IMR-90 (cell line): Measurements from ENCODE around the gene PARD6G. TPM values are rescaled to one million over a fixed set of nuclear protein-coding genes. Genes with fewer than 3 reads are reported as not detected.

ENCODE experiments used
- ATAC-seq: fragments of 200-7000 bp; cut with Tn5 transposase; 2 replicates; pipeline ENCODE4 v1.9.1; 2020; ENCODE audit warnings: low read depth, mild to moderate bottlenecking, moderate library complexity
- BruUV-seq: library from RNA; stranded (reverse); fragments of 400-500 nt; replicated peaks from 2 replicates; lab custom pipeline; 2021; lab: Mats Ljungman, UMichigan
- CTCF ChIA-PET: fragments of 300-600 bp; formaldehyde crosslinking; extraction: SDS; loops from one replicate; lab custom pipeline; 2021; ENCODE audit warnings: antibody characterized with exemption; lab: Yijun Ruan, JAX
- POLR2A ChIA-PET: fragments of 300-600 bp; sonication (Branson Sonifier 250); formaldehyde crosslinking; loops from one replicate; lab custom pipeline; 2022; ENCODE audit warnings: antibody characterized with exemption; ENCODE audit not compliant: unreplicated experiment; lab: Charles Lee
- DNase-seq: peaks from one replicate; pipeline ENCODE4 v3.0.0; 2013
- H2AFZ ChIP-seq: replicated peaks from 2 replicates; pipeline ENCODE3; 2013; ENCODE audit warnings: low read length, mild to moderate bottlenecking; ENCODE audit not compliant: poor library complexity
- H2AK5ac ChIP-seq: 2 replicates; pipeline ENCODE4 v1.6.1; 2013; ENCODE audit warnings: low read depth, low read length, inconsistent platforms
- H2AK9ac ChIP-seq: replicated peaks from 2 replicates; pipeline ENCODE3; 2013; ENCODE audit warnings: mild to moderate bottlenecking, low read depth, low read length, moderate library complexity; ENCODE audit not compliant: poor library complexity
- H2BK120ac ChIP-seq: 2 replicates; pipeline ENCODE4 v1.6.1; 2013; ENCODE audit warnings: low read depth, low read length, inconsistent platforms
- H2BK15ac ChIP-seq: 3 replicates; pipeline ENCODE4 v1.6.1; 2013; ENCODE audit warnings: low read depth, low read length, inconsistent platforms
- H2BK20ac ChIP-seq: 2 replicates; pipeline ENCODE4 v1.6.1; 2013; ENCODE audit warnings: low read depth, mild to moderate bottlenecking, inconsistent platforms, low read length, moderate library complexity
- H2BK5ac ChIP-seq: 2 replicates; pipeline ENCODE4 v1.6.1; 2013; ENCODE audit warnings: mild to moderate bottlenecking, low read depth, low read length, inconsistent platforms; ENCODE audit not compliant: poor library complexity, severe bottlenecking
- H3K14ac ChIP-seq: replicated peaks from 2 replicates; pipeline ENCODE4 v1.6.1; 2013; ENCODE audit warnings: low read depth, low read length, inconsistent platforms
- H3K18ac ChIP-seq: 2 replicates; pipeline ENCODE4 v1.6.1; 2013; ENCODE audit warnings: low read depth, low read length, control low read depth
- H3K23ac ChIP-seq: 2 replicates; pipeline ENCODE4 v1.6.1; 2013; ENCODE audit warnings: low read depth, low read length, inconsistent platforms
- H3K27ac ChIP-seq: 2 replicates; pipeline ENCODE4 v1.5.1; 2013; ENCODE audit warnings: mild to moderate bottlenecking, control low read depth, low read length; ENCODE audit not compliant: insufficient read depth
- H3K27me3 ChIP-seq: 2 replicates; pipeline ENCODE4 v1.6.1; 2013; ENCODE audit warnings: low read length; ENCODE audit not compliant: control insufficient read depth, insufficient read depth
- H3K36me3 ChIP-seq: 2 replicates; pipeline ENCODE4 v1.6.1; 2013; ENCODE audit warnings: low read length, mixed read lengths; ENCODE audit not compliant: control insufficient read depth, insufficient read depth
- H3K4ac ChIP-seq: 2 replicates; pipeline ENCODE4 v1.6.1; 2013; ENCODE audit warnings: low read depth, low read length, inconsistent platforms
- H3K4me1 ChIP-seq: 2 replicates; pipeline ENCODE4 v1.6.1; 2013; ENCODE audit warnings: low read length, mixed read lengths; ENCODE audit not compliant: control insufficient read depth, insufficient read depth
- H3K4me2 ChIP-seq: 2 replicates; pipeline ENCODE4 v1.6.1; 2013; ENCODE audit warnings: low read depth, mild to moderate bottlenecking, control low read depth, low read length, moderate library complexity
- H3K4me3 ChIP-seq: 2 replicates; pipeline ENCODE4 v1.5.1; 2013; ENCODE audit warnings: low read depth, mild to moderate bottlenecking, control low read depth, low read length, moderate library complexity; ENCODE audit not compliant: insufficient read depth
- H3K56ac ChIP-seq: 2 replicates; pipeline ENCODE4 v1.6.1; 2013; ENCODE audit warnings: low read length, inconsistent platforms; ENCODE audit not compliant: insufficient read depth; ENCODE audit errors: extremely low read depth
- H3K79me1 ChIP-seq, 2 experiments: 2 replicates each; pipeline ENCODE4 v1.6.1; 2013; ENCODE audit warnings: low read length in 2 of 2, inconsistent platforms in 1 of 2, low read depth in 1 of 2
- H3K9ac ChIP-seq: 2 replicates; pipeline ENCODE4 v1.6.1; 2013; ENCODE audit warnings: low read depth, low read length, control low read depth
- H3K9me1 ChIP-seq: 2 replicates; pipeline ENCODE4 v1.6.1; 2013; ENCODE audit warnings: low read length, inconsistent platforms; ENCODE audit not compliant: insufficient read depth
- H3K9me3 ChIP-seq: 2 replicates; pipeline ENCODE4 v1.6.1; 2013; ENCODE audit warnings: low read length; ENCODE audit not compliant: control insufficient read depth, insufficient read depth
- H4K20me1 ChIP-seq: 2 replicates; pipeline ENCODE4 v1.6.1; 2013; ENCODE audit warnings: low read length, inconsistent platforms; ENCODE audit not compliant: insufficient read depth
- H4K5ac ChIP-seq: 2 replicates; pipeline ENCODE4 v1.6.1; 2013; ENCODE audit warnings: mild to moderate bottlenecking, low read depth, low read length, control low read depth
- H4K8ac ChIP-seq, 2 experiments: 2 replicates each; pipeline ENCODE4 v1.6.1; 2013; ENCODE audit warnings: low read depth in 2 of 2, low read length in 2 of 2, control low read depth in 1 of 2, inconsistent platforms in 1 of 2
- H4K91ac ChIP-seq: 2 replicates; pipeline ENCODE4 v1.6.1; 2013; ENCODE audit warnings: low read depth, low read length, inconsistent platforms; ENCODE audit not compliant: insufficient read depth
- CEBPB ChIP-seq: IDR thresholded peaks from 2 replicates; pipeline ENCODE4 v1.6.1; 2012; ENCODE audit warnings: low read depth, low read length, improper control_type of control experiment
- FOS ChIP-seq: fragments of 150-350 bp; IDR thresholded peaks from 2 replicates; pipeline ENCODE4 v1.6.1; 2016; ENCODE audit warnings: low read depth, low read length
- NFE2L2 ChIP-seq: fragments of 150-350 bp; IDR thresholded peaks from 2 replicates; pipeline ENCODE4 v1.6.1; 2016; ENCODE audit warnings: low read depth, mild to moderate bottlenecking, low read length
- RAD21 ChIP-seq: IDR thresholded peaks from 2 replicates; pipeline ENCODE4 v1.6.1; 2012; ENCODE audit warnings: low read length, improper control_type of control experiment
- WGBS, 2 experiments: methylation state at CpG; one replicate each; pipeline versions ENCODE4 v1.1.5 to v1.1.7; 2013; ENCODE audit warnings: missing lambda C conversion rate in 2 of 2; ENCODE audit not compliant: insufficient read length in 1 of 2; ENCODE audit errors: extremely low coverage in 2 of 2; 5-methylcytosine and 5-hydroxymethylcytosine counted together
- dilution Hi-C: fragments of 300-500 bp; cut with HindIII; formaldehyde crosslinking; loops from one replicate; pipeline ENCODE4 v1.14.3; 2018; ENCODE audit warnings: low sequenced_read_pairs; ENCODE audit not compliant: unreplicated experiment
- in situ Hi-C: fragments of 300-500 bp; cut with MboI; formaldehyde crosslinking; loops from 3 replicates; pipeline ENCODE4 v1.14.3; 2019; ENCODE audit warnings: low sequenced_read_pairs, inconsistent platforms, mixed read lengths
- intact Hi-C: fragments of 100-400 bp; cut with micrococcal nuclease; formaldehyde crosslinking; loops from 2 replicates; pipeline ENCODE4 v1.10.0; 2022
- polyA plus RNA-seq, 3 experiments: library from polyadenylated mRNA; depleted of rRNA; stranded (reverse); fragments of >200 nt; gene quantifications; 2 replicates each; pipeline ENCODE4 v1.2.3, GENCODE V29; 2012; ENCODE audit warnings: low replicate concordance in 1 of 3
- total RNA-seq: library from RNA; depleted of rRNA; stranded (reverse); fragments of >200 nt; gene quantifications from 2 replicates; pipeline ENCODE4 v1.2.3, GENCODE V29; 2012
- TF ChIP-seq, protein P1 (sequence below): conservative IDR thresholded peaks from 2 replicates; pipeline ENCODE4 v1.5.1; 2012; ENCODE audit warnings: mild to moderate bottlenecking, low read depth, low read length, improper control_type of control experiment

The PARD6G gene
- total and polyA plus RNA-seq, 2 of the 4 experiments (the other 2 are of a cell fraction) = 2.5 to 4.6 TPM

DNA sequence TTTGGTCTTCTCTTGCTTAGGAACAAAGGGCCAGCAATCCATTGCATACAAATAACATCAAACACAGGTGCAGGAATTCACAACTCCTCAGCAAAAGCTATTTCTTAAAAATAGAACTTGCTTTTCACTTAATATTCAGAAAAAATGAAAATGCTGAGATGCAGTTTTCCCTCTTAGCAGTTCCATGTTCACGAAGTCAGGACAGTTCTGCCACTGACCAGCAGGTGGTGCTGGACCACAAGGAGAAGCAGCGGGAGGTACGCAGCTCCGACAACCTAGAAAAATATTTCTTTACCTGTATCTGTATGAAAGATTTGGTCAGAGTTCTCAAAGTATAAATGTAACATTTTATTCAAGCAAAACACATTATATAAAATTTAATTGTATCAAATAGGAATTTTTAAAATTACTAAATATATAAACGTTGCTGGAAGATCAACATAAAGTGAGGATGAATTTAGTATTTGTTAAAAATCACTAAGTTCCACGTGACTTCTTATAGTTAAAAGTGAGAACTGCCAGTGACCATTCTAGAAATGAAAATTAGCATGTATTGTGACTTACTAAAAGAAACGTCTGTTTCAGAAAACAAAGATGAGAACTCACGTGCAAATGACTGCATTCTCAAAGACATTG lies 89.5 kb downstream of the PARD6G start (continued):
- TF ChIP-seq CEBPB = no peak

DNA sequence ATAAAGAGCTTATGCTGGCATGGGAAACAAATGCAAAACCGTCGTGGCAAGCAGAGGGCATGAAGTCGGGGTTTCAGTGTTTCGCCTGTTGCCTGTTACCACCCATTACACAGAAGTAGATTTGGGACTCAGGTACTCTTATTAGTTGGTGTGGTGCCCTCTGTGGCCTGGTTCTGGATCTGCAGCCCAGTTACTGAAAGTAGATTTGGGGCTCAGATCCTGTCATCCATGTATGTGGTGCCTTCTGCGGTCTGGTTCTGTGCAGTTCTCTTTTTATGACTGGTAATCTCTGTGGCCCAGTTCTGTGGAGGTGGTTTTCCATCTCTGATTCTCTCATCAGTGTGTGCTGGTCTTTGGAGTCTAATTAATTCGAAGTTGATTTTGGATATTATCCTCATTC lies 93.0 kb downstream of the PARD6G start:
- no peak overlapping the region for H3K4me3 ChIP-seq
- ChIA-PET POLR2A (no interaction called here), CTCF (interaction anchor here (2.5 kb wide), 1 partner anchor 10 kb away, joined by 7 read pairs; no protein-coding TSS in a partner anchor)
- no peaks in the 10 kb centered on the region for H3K9me3 ChIP-seq
- H4K8ac ChIP-seq = no peak overlapping the region
- H2BK20ac ChIP-seq = no peak overlapping the region
- H3K4me2 ChIP-seq = no peak overlapping the region
- in situ Hi-C loops (no loop called here), intact Hi-C loops (no loop called here), dilution Hi-C loops (no loop called here)
- H3K9ac ChIP-seq = no peak overlapping the region
- no peaks in the 10 kb centered on the region for H3K36me3 ChIP-seq
- H3K79me1 ChIP-seq = peaks cover 5 to 6% of the 10 kb centered on the region in 2 experiments; a peak in 2 of 4 replicates
- H3K27me3 ChIP-seq = no peaks in the 10 kb centered on the region
- no peak overlapping the region for H2AK9ac ChIP-seq
- H2AFZ ChIP-seq = no peak overlapping the region
- H2BK5ac ChIP-seq = no peak overlapping the region
- DNase-seq (peak; percentile 11), ATAC-seq (0 out of 2 replicates have a peak, but pooled peaks have one; percentile 45)
- peaks cover 3% of the 10 kb centered on the region; the same call in 1 of the 2 replicates for H3K9me1 ChIP-seq
- H3K4ac ChIP-seq = no peak overlapping the region
- no peak overlapping the region for H2BK120ac ChIP-seq
- no CpG with 5 or more reads among the region's 6 CpGs for whole genome bisulfite sequencing, 2 experiments
- TF ChIP-seq, protein P1, sequence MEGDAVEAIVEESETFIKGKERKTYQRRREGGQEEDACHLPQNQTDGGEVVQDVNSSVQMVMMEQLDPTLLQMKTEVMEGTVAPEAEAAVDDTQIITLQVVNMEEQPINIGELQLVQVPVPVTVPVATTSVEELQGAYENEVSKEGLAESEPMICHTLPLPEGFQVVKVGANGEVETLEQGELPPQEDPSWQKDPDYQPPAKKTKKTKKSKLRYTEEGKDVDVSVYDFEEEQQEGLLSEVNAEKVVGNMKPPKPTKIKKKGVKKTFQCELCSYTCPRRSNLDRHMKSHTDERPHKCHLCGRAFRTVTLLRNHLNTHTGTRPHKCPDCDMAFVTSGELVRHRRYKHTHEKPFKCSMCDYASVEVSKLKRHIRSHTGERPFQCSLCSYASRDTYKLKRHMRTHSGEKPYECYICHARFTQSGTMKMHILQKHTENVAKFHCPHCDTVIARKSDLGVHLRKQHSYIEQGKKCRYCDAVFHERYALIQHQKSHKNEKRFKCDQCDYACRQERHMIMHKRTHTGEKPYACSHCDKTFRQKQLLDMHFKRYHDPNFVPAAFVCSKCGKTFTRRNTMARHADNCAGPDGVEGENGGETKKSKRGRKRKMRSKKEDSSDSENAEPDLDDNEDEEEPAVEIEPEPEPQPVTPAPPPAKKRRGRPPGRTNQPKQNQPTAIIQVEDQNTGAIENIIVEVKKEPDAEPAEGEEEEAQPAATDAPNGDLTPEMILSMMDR = peak; percentile 40
- no peak for TF ChIP-seq FOS
- TF ChIP-seq RAD21 = peak; percentile 38
- TF ChIP-seq NFE2L2 = no peak
- no TSS peak for BruUV-seq
- no peak overlapping the region for H3K23ac ChIP-seq
- H3K4me1 ChIP-seq = no peaks in the 10 kb centered on the region
- no peak overlapping the region for H3K27ac ChIP-seq
- H2AK5ac ChIP-seq = no peak overlapping the region
- H4K5ac ChIP-seq = no peak overlapping the region
- no peak overlapping the region for H3K14ac ChIP-seq
- H4K91ac ChIP-seq = no peak overlapping the region
- H2BK15ac ChIP-seq = no peak overlapping the region
- no peak overlapping the region for H3K56ac ChIP-seq
- no peak overlapping the region for H3K18ac ChIP-seq
- no peaks in the 10 kb centered on the region for H4K20me1 ChIP-seq
